Measurements from ENCODE around the gene SLC12A4. TPM values are rescaled to one million over a fixed set of nuclear protein-coding genes. Genes with fewer than 3 reads are reported as not detected.

SLC12A4 gene
- total and polyA plus RNA-seq, 7 donors = 18.3 to 89.5 (median 31.9) TPM

DNA sequence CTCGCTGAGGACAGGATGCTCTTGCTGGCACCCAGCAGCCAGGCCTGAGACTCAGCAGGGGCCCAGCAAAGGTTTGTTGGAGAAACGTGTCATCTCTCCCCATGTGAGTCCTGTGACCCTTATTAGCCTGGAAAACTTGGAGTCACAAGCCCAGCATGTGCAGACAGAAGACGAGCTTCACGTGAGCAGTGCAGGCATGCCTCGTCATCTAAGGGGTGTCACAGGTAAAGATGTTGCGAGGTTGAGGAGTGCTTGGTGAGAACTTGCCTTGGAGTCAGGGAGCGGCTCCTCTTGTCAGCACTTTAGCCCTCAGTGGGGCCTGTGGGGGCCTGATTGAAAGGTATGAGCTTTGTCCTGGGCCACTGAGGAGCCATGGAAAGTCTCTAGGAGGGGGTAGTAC lies 34.6 kb downstream of the SLC12A4 start:
- ATAC-seq (no peak), DNase-seq (no peak)
- Histone ChIP-seq H3K4me1 (peaks cover 24% of the 10 kb centered on the region), H3K9me3 (no peaks in the 10 kb centered on the region), H3K27me3 (ENCODE audit: insufficient read depth in 3 of 3, low read length in 2 of 3) (no peaks in the 10 kb centered on the region), H3K4me3 (no peak overlapping the region), H3K36me3 (ENCODE audit: insufficient read depth in 1 of 2, low read depth in 1 of 2) (peaks cover 0 to 23% of the 10 kb centered on the region in 2 donors), H3K27ac (peak overlapping the region; percentile 82)
- TF ChIP-seq, protein P1, sequence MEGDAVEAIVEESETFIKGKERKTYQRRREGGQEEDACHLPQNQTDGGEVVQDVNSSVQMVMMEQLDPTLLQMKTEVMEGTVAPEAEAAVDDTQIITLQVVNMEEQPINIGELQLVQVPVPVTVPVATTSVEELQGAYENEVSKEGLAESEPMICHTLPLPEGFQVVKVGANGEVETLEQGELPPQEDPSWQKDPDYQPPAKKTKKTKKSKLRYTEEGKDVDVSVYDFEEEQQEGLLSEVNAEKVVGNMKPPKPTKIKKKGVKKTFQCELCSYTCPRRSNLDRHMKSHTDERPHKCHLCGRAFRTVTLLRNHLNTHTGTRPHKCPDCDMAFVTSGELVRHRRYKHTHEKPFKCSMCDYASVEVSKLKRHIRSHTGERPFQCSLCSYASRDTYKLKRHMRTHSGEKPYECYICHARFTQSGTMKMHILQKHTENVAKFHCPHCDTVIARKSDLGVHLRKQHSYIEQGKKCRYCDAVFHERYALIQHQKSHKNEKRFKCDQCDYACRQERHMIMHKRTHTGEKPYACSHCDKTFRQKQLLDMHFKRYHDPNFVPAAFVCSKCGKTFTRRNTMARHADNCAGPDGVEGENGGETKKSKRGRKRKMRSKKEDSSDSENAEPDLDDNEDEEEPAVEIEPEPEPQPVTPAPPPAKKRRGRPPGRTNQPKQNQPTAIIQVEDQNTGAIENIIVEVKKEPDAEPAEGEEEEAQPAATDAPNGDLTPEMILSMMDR (IDR thresholded peaks at IDR 0.05) = no peak
- WGBS, 3 donors = 74 to 83% (median 75%) methylated on average over 7 of the region's 7 CpGs
- intact Hi-C loops (cut with DNase I) = loop anchor here in 1 of 2 donors (10.0 kb wide), 1 partner anchor 409 kb away; the partner anchor contains the start of gene RIPOR1

DNA sequence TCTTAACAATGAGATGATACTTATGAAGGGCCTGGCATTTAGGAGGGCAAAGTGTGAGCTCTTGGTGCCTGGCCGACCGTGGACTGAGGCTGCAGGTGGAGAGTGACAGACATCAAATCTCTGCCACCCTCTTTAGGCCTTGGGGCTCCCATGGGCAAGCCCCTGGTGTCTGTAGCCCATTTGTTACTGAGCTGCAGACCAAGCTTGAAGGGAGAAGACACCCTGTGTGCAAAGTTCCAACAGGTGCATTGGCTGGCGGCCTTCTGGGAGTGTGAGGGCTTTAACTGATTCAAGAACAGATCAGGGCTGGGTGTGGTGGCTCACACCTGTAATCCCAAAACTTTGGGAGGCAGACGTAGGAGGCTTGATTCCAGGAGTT lies 36.0 kb downstream of the SLC12A4 start:
- ATAC-seq (no peak), DNase-seq (no peak)
- intact Hi-C loops (cut with DNase I) = loop anchor here in 1 of 2 donors (10.0 kb wide), 1 partner anchor 408 kb away; the partner anchor contains the start of gene RIPOR1
- peaks cover 26% of the 10 kb centered on the region for H3K4me1 ChIP-seq
- no peak overlapping the region for H3K27ac ChIP-seq
- H3K36me3 ChIP-seq (ENCODE audit: insufficient read depth in 1 of 2, low read depth in 1 of 2) = peaks cover 0 to 34% of the 10 kb centered on the region in 2 donors
- no peaks in the 10 kb centered on the region for H3K27me3 ChIP-seq (ENCODE audit: insufficient read depth in 3 of 3, low read length in 2 of 3)
- 84 to 90% (median 88%) methylated on average over 4 of the region's 4 CpGs for WGBS, 3 donors
- no peaks in the 10 kb centered on the region for H3K9me3 ChIP-seq
- TF ChIP-seq, protein P1 (IDR thresholded peaks at IDR 0.05) = no peak
- H3K4me3 ChIP-seq = no peak overlapping the region

DNA sequence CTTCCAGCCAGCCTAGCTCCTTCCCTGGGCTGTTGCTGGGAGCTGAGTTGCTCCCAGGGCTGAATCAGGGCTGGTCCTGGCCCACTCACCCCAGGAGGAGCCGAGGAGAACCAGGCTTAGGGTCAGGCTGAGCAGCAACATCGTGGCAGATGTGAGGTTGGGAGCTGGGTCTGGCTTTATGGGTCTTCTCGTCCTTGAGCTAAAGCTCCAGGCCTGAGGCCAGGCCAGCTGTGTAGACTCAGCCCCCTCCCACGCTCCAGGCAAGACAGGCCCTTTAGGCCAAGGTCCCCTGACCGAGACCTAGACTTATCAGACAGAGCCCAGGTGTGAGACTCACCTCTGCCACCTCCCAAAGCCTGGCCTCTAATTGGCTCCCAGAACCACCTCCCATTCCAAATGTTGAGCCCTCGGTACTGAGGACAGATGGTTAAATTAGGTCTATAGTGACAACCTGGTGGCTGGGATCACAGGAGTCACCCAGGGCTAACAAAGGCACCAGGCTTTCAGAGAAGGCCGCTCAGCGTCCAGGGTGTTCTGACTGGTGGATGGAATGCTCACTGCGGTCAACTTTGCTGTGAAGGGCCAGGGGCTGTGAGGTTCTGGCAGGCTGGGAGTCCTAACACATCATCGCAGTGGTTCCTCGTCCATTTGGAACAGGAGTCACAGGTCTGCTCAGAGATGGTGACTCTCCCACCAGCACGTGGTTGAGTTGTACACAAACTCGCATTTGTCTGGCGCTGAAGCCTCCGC lies 36.5 kb downstream of the SLC12A4 start, which contains the start of gene CTRL:
Gene CTRL (minus strand): TSS at position 151 of the 750 bp plus-strand sequence. CDS start 10 bp downstream, at position 141.
- intact Hi-C loops (cut with DNase I) = loop anchor here in 1 of 2 donors (10.0 kb wide), 1 partner anchor 407 kb away; the partner anchor contains the start of gene RIPOR1
- 81 to 88% (median 81%) methylated on average over 15 of the region's 15 CpGs for WGBS, 3 donors

DNA sequence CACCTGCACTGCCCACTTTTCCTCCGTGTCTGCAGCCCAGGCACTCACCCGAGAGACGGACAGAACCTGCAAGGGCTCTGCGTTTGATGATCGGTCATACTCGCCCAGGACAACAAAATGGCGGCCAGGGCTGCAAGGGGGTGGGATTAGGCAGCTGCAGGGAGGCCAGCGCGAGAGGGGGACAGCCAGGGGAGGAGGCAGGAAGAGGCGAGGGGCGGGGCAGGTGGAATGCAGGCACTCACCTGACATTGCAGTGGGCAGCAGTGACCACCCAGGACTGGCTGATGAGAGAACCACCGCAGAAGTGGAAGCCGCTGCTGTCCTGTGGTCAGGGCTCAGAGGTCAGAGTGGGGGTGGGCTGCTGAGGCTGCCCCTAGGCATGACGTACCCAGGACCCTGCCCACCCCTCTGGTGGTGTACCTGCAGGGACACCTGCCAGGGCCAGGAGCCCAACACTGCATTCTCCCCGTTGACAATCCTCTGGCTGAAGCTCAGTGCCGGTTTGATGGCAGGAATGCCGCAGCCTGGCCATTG lies 37.7 kb downstream of the SLC12A4 start:
- intact Hi-C loops (cut with DNase I) = loop anchor here in 1 of 2 donors (10.0 kb wide), 1 partner anchor 406 kb away; the partner anchor contains the start of gene RIPOR1
- no peak overlapping the region for H3K4me3 ChIP-seq
- H3K9me3 ChIP-seq = no peaks in the 10 kb centered on the region
- 92 to 95% (median 93%) methylated on average over 16 to 17 of the region's 17 CpGs for WGBS, 3 donors
- peaks cover 30% of the 10 kb centered on the region for H3K4me1 ChIP-seq
- H3K27me3 ChIP-seq (ENCODE audit: insufficient read depth in 3 of 3, low read length in 2 of 3) = no peaks in the 10 kb centered on the region
- TF ChIP-seq, protein P1 (IDR thresholded peaks at IDR 0.05) = no peak
- ATAC-seq (no peak), DNase-seq (peak in 1 of 2 donors; percentile 54)
- H3K27ac ChIP-seq = no peak overlapping the region
- H3K36me3 ChIP-seq (ENCODE audit: insufficient read depth in 1 of 2, low read depth in 1 of 2) = peaks cover 0 to 36% of the 10 kb centered on the region in 2 donors

More for the DNA sequence above, 36.5 kb downstream of the SLC12A4 start, which contains the start of gene CTRL:
- Histone ChIP-seq H3K9me3 (no peaks in the 10 kb centered on the region), H3K4me3 (no peak within 1 kb of the TSS), H3K27ac (no peak within 1 kb of the TSS), H3K4me1 (peaks cover 21% of the 10 kb centered on the region), H3K27me3 (ENCODE audit: insufficient read depth in 3 of 3, low read length in 2 of 3) (no peaks in the 10 kb centered on the region), H3K36me3 (ENCODE audit: insufficient read depth in 1 of 2, low read depth in 1 of 2) (peaks cover 0 to 36% of the 10 kb centered on the region in 2 donors)
- DNase-seq (peak in 1 of 2 donors; percentile 50), ATAC-seq (no peak)
- TF ChIP-seq, protein P1 (IDR thresholded peaks at IDR 0.05) = peak; percentile 6
